ENCODE data around the gene L1TD1. TPM values are rescaled to one million over a fixed set of nuclear protein-coding genes. Genes with fewer than 3 reads are reported as not detected.

The L1TD1 gene
- total and polyA plus RNA-seq, 2 of the 13 experiments (the other 11 are each of a cell fraction or from before 2014, with no cell fraction given), result not detected

- H3K4me1 ChIP-seq (ENCODE audit: insufficient read depth, low read length), result no peaks in the 10 kb centered on the region
- no peak overlapping the region for H3K4me2 ChIP-seq (ENCODE audit: low read depth, low read length)
- BruUV-seq (replicated peaks), result no TSS peak
- no peaks in the 10 kb centered on the region for H3K79me2 ChIP-seq (ENCODE audit: insufficient read depth, low read length)
- CTCF ChIA-PET (ENCODE audit: low intra/inter-chr PET ratio, low total read pairs), result no interaction called here
- no peaks in the 10 kb centered on the region for H3K27me3 ChIP-seq (ENCODE audit: control insufficient read depth in 1 of 2, insufficient read depth in 2 of 2, low read length in 2 of 2)
- H2AFZ ChIP-seq (ENCODE audit: low read length), result no peak overlapping the region
- H3K9ac ChIP-seq (ENCODE audit: insufficient read depth, low read depth, low read length), result no peak overlapping the region
- no peak overlapping the region for H3K27ac ChIP-seq (ENCODE audit: extremely low read length, insufficient read depth, low read length)
- WGBS (ENCODE audit: low lambda C conversion rate), result 40% methylated on average over 5 of the region's 6 CpGs
- in situ Hi-C loops (cut with HindIII; ENCODE audit: extremely low pct_ligation_motif_present, low pct_unique_long_range_greater_than_20kb) (no loop called here), intact Hi-C loops (cut with micrococcal nuclease; ENCODE audit: unreplicated experiment) (no loop called here)
- POLR2A ChIA-PET, result no interaction called here
- FAIRE-seq (no peak), DNase-seq (ENCODE audit: low spot score) (no peak), ATAC-seq (no peak)
- H3K4me3 ChIP-seq (replicated peaks in 1 of 3; ENCODE audit: insufficient read depth in 1 of 3, low read depth in 2 of 3, low read length in 3 of 3), result no peak overlapping the region
- peaks cover 16% of the 10 kb centered on the region; the same call in 1 of the 2 replicates for H3K9me3 ChIP-seq (ENCODE audit: low read length)
- H4K20me1 ChIP-seq (ENCODE audit: insufficient read depth, low read length), result no peaks in the 10 kb centered on the region
- no peaks in the 10 kb centered on the region for H3K36me3 ChIP-seq (replicated peaks in 1 of 2; ENCODE audit: control insufficient read depth in 1 of 2, insufficient read depth in 2 of 2, low read length in 2 of 2)
- no peak for TF ChIP-seq MEIS1 (CRISPR knock-in tag; IDR thresholded peaks at IDR 0.05; ENCODE audit: borderline replicate concordance)
- TF ChIP-seq GZF1 (CRISPR knock-in tag; IDR thresholded peaks at IDR 0.05), result no peak
- TF ChIP-seq MZF1 (CRISPR knock-in tag; IDR thresholded peaks at IDR 0.05; ENCODE audit: borderline replicate concordance), result no peak
- no peak for TF ChIP-seq POLR2A (IDR thresholded peaks at IDR 0.05; ENCODE audit: insufficient read depth in 1 of 2, low read depth in 2 of 2, low read length in 2 of 2)
- TF ChIP-seq LCORL (IDR thresholded peaks at IDR 0.05), result no peak
- TF ChIP-seq LCORL (CRISPR knock-in tag; IDR thresholded peaks at IDR 0.05), result no peak
- TF ChIP-seq ZNF280D (CRISPR knock-in tag; IDR thresholded peaks at IDR 0.05), result no peak
- TF ChIP-seq REST (IDR thresholded peaks at IDR 0.05; ENCODE audit: borderline replicate concordance in 1 of 2, low read depth in 1 of 2, low read length in 2 of 2), result no peak
- TF ChIP-seq PBX2 (CRISPR knock-in tag; IDR thresholded peaks at IDR 0.05), result no peak
- TF ChIP-seq ZNF496 (CRISPR knock-in tag; IDR thresholded peaks at IDR 0.05; ENCODE audit: insufficient replicate concordance), result no peak
- TF ChIP-seq ZBTB33 (CRISPR knock-in tag; IDR thresholded peaks at IDR 0.05), result no peak
- no peak for TF ChIP-seq RBM22 (optimal IDR thresholded peaks at IDR 0.05; ENCODE audit: low read length)
- TF ChIP-seq ERF (CRISPR knock-in tag; IDR thresholded peaks at IDR 0.05), result no peak
- TF ChIP-seq AHR (CRISPR knock-in tag; IDR thresholded peaks at IDR 0.05), result no peak
- TF ChIP-seq DNMT1 (CRISPR knock-in tag; IDR thresholded peaks at IDR 0.05), result no peak
Measured at GRCh38 chr1:62213075-62213914, 18.6 kb downstream of the L1TD1 start.
